Loucy (cell line): ENCODE results near the gene DRGX.

Source experiments
- H2AFZ ChIP-seq: fragments of 200-600 bp; sonication (generic); 2 replicates; pipeline ENCODE4 v1.6.0; 2016; ENCODE audit warnings: antibody characterized with exemption, mild to moderate bottlenecking, low read length, moderate library complexity
- H3F3A ChIP-seq: fragments of 200-600 bp; 2 replicates; pipeline ENCODE4 v1.6.0; 2016; ENCODE audit warnings: antibody characterized with exemption, low read depth, mild to moderate bottlenecking
- H3K27me3 ChIP-seq: fragments of 200-600 bp; sonication (generic); 2 replicates; pipeline ENCODE4 v1.6.1; 2014; ENCODE audit warnings: low read length, mild to moderate bottlenecking; ENCODE audit not compliant: insufficient read depth, poor library complexity, severe bottlenecking
- H3K36me3 ChIP-seq: fragments of 200-600 bp; sonication (generic); 2 replicates; pipeline ENCODE4 v1.6.1; 2016; ENCODE audit warnings: low read length; ENCODE audit not compliant: insufficient read depth
- H3K4me1 ChIP-seq: fragments of 200-600 bp; sonication (generic); 2 replicates; pipeline ENCODE4 v1.5.1; 2014; ENCODE audit warnings: low read length, mild to moderate bottlenecking; ENCODE audit not compliant: insufficient read depth, poor library complexity, severe bottlenecking
- H3K4me2 ChIP-seq: fragments of 200-600 bp; sonication (generic); 2 replicates; pipeline ENCODE4 v1.6.0; 2014; ENCODE audit warnings: antibody characterized with exemption, low read length, low read depth, mild to moderate bottlenecking; ENCODE audit not compliant: poor library complexity, severe bottlenecking
- H3K4me3 ChIP-seq: fragments of 200-600 bp; sonication (generic); 2 replicates; pipeline ENCODE4 v1.5.1; 2014; ENCODE audit warnings: low read length, mild to moderate bottlenecking, mixed read lengths; ENCODE audit not compliant: poor library complexity, severe bottlenecking
- H3K79me2 ChIP-seq: fragments of 200-600 bp; sonication (generic); 2 replicates; pipeline ENCODE4 v1.6.1; 2014; ENCODE audit warnings: low read length; ENCODE audit not compliant: insufficient read depth
- H3K9ac ChIP-seq: fragments of 200-600 bp; sonication (generic); 2 replicates; pipeline ENCODE4 v1.6.0; 2014; ENCODE audit warnings: mild to moderate bottlenecking, low read depth, low read length, moderate library complexity; ENCODE audit not compliant: poor library complexity, severe bottlenecking
- H3K9me2 ChIP-seq: fragments of 200-600 bp; sonication (generic); replicated peaks from 2 replicates; pipeline ENCODE4 v1.6.1; 2016; ENCODE audit warnings: low read depth, low read length, mixed read lengths
- H3K9me3 ChIP-seq: fragments of 200-600 bp; sonication (generic); 2 replicates; pipeline ENCODE4 v1.6.1; 2014; ENCODE audit warnings: mild to moderate bottlenecking, antibody characterized with exemption, low read length, low read depth; ENCODE audit not compliant: insufficient read depth
- H4K20me1 ChIP-seq: fragments of 200-600 bp; sonication (generic); 2 replicates; pipeline ENCODE4 v1.6.0; 2014; ENCODE audit warnings: antibody characterized with exemption, low read length, mild to moderate bottlenecking; ENCODE audit not compliant: insufficient read depth, poor library complexity, severe bottlenecking
- CTCF ChIP-seq: fragments of 200-600 bp; sonication (generic); conservative IDR thresholded peaks from 2 replicates; pipeline ENCODE4 v1.5.1; 2014; ENCODE audit warnings: mild to moderate bottlenecking, antibody characterized with exemption, low read length
- EZH2phosphoT487 ChIP-seq: fragments of 200-600 bp; IDR thresholded peaks from 2 replicates; pipeline ENCODE4 v1.6.1; 2018; ENCODE audit warnings: antibody characterized with exemption, mild to moderate bottlenecking, moderate library complexity, borderline replicate concordance

Gene DRGX

GRCh38 chr10:49407151-49407550 is 11.3 kb upstream of the DRGX start:
- H3K9ac ChIP-seq = no peak overlapping the region
- H3K9me2 ChIP-seq = no peaks in the 10 kb centered on the region
- no peaks in the 10 kb centered on the region for H3F3A ChIP-seq
- H2AFZ ChIP-seq = no peak overlapping the region
- H3K27me3 ChIP-seq = peaks cover 7% of the 10 kb centered on the region
- no peaks in the 10 kb centered on the region for H3K79me2 ChIP-seq
- H3K36me3 ChIP-seq = no peaks in the 10 kb centered on the region
- H3K4me1 ChIP-seq = no peaks in the 10 kb centered on the region
- no peak overlapping the region for H3K4me3 ChIP-seq
- H4K20me1 ChIP-seq = no peaks in the 10 kb centered on the region
- TF ChIP-seq CTCF (no peak), EZH2phosphoT487 (no peak)
- H3K4me2 ChIP-seq = no peak overlapping the region
- H3K9me3 ChIP-seq = no peaks in the 10 kb centered on the region

GRCh38 chr10:49404321-49404878 is 8.5 kb upstream of the DRGX start:
- Histone ChIP-seq H3K9ac (no peak overlapping the region), H4K20me1 (no peaks in the 10 kb centered on the region), H3K36me3 (no peaks in the 10 kb centered on the region), H3K27me3 (no peaks in the 10 kb centered on the region), H3K4me2 (no peak overlapping the region), H3K9me3 (no peaks in the 10 kb centered on the region), H3K4me1 (no peaks in the 10 kb centered on the region), H2AFZ (no peak overlapping the region), H3K79me2 (no peaks in the 10 kb centered on the region), H3K9me2 (no peaks in the 10 kb centered on the region), H3K4me3 (no peak overlapping the region), H3F3A (no peaks in the 10 kb centered on the region)
- TF ChIP-seq CTCF = no peak
- no peak for TF ChIP-seq EZH2phosphoT487

GRCh38 chr10:49403363-49403762 is 7.5 kb upstream of the DRGX start:
- Histone ChIP-seq H3K79me2 (no peaks in the 10 kb centered on the region), H3K9me2 (no peaks in the 10 kb centered on the region), H3F3A (no peaks in the 10 kb centered on the region), H3K36me3 (no peaks in the 10 kb centered on the region), H3K9ac (no peak overlapping the region), H2AFZ (no peak overlapping the region), H3K4me2 (no peak overlapping the region), H3K4me1 (no peaks in the 10 kb centered on the region), H3K27me3 (no peaks in the 10 kb centered on the region), H4K20me1 (no peaks in the 10 kb centered on the region), H3K9me3 (no peaks in the 10 kb centered on the region), H3K4me3 (no peak overlapping the region)
- TF ChIP-seq CTCF (no peak), EZH2phosphoT487 (no peak)
